Measurements from ENCODE around the gene CDK6. TPM values are rescaled to one million over a fixed set of nuclear protein-coding genes. Genes with fewer than 3 reads are reported as not detected.

Gene CDK6
- total RNA-seq, 1 experiment from 2014 or later: 38.7 TPM

- Histone ChIP-seq H3K9ac (ENCODE audit: low read length) (no peak overlapping the region), H3K27ac (ENCODE audit: low read length) (peak overlapping the region; percentile 14; the same call in 1 of the 2 replicates), H4K20me1 (ENCODE audit: low read length) (no peaks in the 10 kb centered on the region), H2AFZ (ENCODE audit: low read length) (no peak overlapping the region), H3K4me1 (ENCODE audit: insufficient read depth, low read length) (peaks cover 47% of the 10 kb centered on the region), H3K9me2 (replicated peaks; ENCODE audit: low read length) (no peaks in the 10 kb centered on the region), H3K4me3 (ENCODE audit: low read length) (no peak overlapping the region), H3K36me3 (ENCODE audit: low read depth, low read length) (peaks cover 8% of the 10 kb centered on the region; the same call in 1 of the 2 replicates), H3F3A (ENCODE audit: low read length, unreplicated experiment) (no peaks in the 10 kb centered on the region), H3K27me3 (ENCODE audit: low read length) (no peaks in the 10 kb centered on the region), H3K79me2 (ENCODE audit: low read length) (peaks cover 38% of the 10 kb centered on the region), H3K9me3 (ENCODE audit: low read length) (no peaks in the 10 kb centered on the region), H3K4me2 (ENCODE audit: low read length) (no peak overlapping the region)
- ATAC-seq (peak; percentile 34), DNase-seq (peak; percentile 27)
- no TSS peak for BruUV-seq (replicated peaks)
- intact Hi-C loops (cut with micrococcal nuclease): no loop called here
- ChIA-PET POLR2A (ENCODE audit: unreplicated experiment) (no interaction called here), CTCF (no interaction called here)
- TF ChIP-seq EZH2 (IDR thresholded peaks at IDR 0.05; ENCODE audit: low read length, unreplicated experiment) (no peak), EZH2phosphoT487 (IDR thresholded peaks at IDR 0.05; ENCODE audit: borderline replicate concordance, low read length) (no peak), CTCF (conservative IDR thresholded peaks at IDR 0.05; ENCODE audit: low read depth, low read length) (no peak)
Observed at GRCh38 chr7:92727755-92728154, 108.6 kb downstream of the CDK6 start.

- peaks cover 39% of the 10 kb centered on the region for H3K79me2 ChIP-seq (ENCODE audit: low read length)
- no peaks in the 10 kb centered on the region for H3K9me2 ChIP-seq (replicated peaks; ENCODE audit: low read length)
- no peaks in the 10 kb centered on the region for H3F3A ChIP-seq (ENCODE audit: low read length, unreplicated experiment)
- ATAC-seq (no peak), DNase-seq (no peak)
- peaks cover 8% of the 10 kb centered on the region for H3K36me3 ChIP-seq (ENCODE audit: low read depth, low read length)
- H3K9ac ChIP-seq (ENCODE audit: low read length): no peak overlapping the region
- H3K9me3 ChIP-seq (ENCODE audit: low read length): no peaks in the 10 kb centered on the region
- H3K27me3 ChIP-seq (ENCODE audit: low read length): no peaks in the 10 kb centered on the region
- no peak overlapping the region for H3K27ac ChIP-seq (ENCODE audit: low read length)
- H3K4me2 ChIP-seq (ENCODE audit: low read length): no peak overlapping the region
- no peak overlapping the region for H2AFZ ChIP-seq (ENCODE audit: low read length)
- TF ChIP-seq EZH2phosphoT487 (IDR thresholded peaks at IDR 0.05; ENCODE audit: borderline replicate concordance, low read length) (no peak), EZH2 (IDR thresholded peaks at IDR 0.05; ENCODE audit: low read length, unreplicated experiment) (no peak), CTCF (conservative IDR thresholded peaks at IDR 0.05; ENCODE audit: low read depth, low read length) (no peak)
- no peaks in the 10 kb centered on the region for H4K20me1 ChIP-seq (ENCODE audit: low read length)
- intact Hi-C loops (cut with micrococcal nuclease): no loop called here
- ChIA-PET POLR2A (ENCODE audit: unreplicated experiment) (interaction anchor here (0.6 kb wide), 1 partner anchor 111 kb away, joined by 3 read pairs; no protein-coding TSS in a partner anchor), CTCF (no interaction called here)
- peaks cover 31% of the 10 kb centered on the region for H3K4me1 ChIP-seq (ENCODE audit: insufficient read depth, low read length)
- BruUV-seq (replicated peaks): no TSS peak
- no peak overlapping the region for H3K4me3 ChIP-seq (ENCODE audit: low read length)
Observed at GRCh38 chr7:92725161-92725925, 111.0 kb downstream of the CDK6 start.

DNA sequence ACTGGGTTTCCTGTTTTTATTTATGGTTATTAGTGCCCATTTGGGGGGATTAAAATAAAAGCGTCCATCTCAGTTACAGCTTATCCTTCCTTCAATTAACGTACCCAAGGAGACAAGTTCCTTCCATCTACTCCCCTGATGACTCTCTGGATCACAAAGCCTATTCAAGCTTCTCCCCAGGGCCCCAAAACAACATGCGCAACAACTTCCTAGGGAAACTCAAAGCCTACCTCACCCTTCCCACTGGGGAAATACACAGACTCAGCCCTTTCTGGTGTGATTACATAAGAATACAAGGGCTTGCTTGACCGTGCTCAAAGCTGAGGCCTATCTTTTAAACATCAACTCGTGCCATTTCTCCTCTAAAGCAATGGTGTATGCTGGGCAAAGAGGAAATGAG lies 112.4 kb downstream of the CDK6 start:
- DNase-seq: no peak
- H3K9ac ChIP-seq (ENCODE audit: low read length): no peak overlapping the region
- H3K36me3 ChIP-seq (ENCODE audit: low read depth, low read length): peaks cover 8% of the 10 kb centered on the region
- BruUV-seq (replicated peaks): no TSS peak
- intact Hi-C loops (cut with micrococcal nuclease): no loop called here
- H3K4me2 ChIP-seq (ENCODE audit: low read length): no peak overlapping the region
- TF ChIP-seq EZH2phosphoT487 (IDR thresholded peaks at IDR 0.05; ENCODE audit: borderline replicate concordance, low read length) (no peak), EZH2 (IDR thresholded peaks at IDR 0.05; ENCODE audit: low read length, unreplicated experiment) (no peak), CTCF (conservative IDR thresholded peaks at IDR 0.05; ENCODE audit: low read depth, low read length) (no peak)
- H3K79me2 ChIP-seq (ENCODE audit: low read length): peaks cover 25% of the 10 kb centered on the region
- H3K4me1 ChIP-seq (ENCODE audit: insufficient read depth, low read length): peaks cover 28% of the 10 kb centered on the region; the same call in 1 of the 2 replicates
- no peak for ATAC-seq
- CTCF ChIA-PET: no interaction called here
- no peak overlapping the region for H3K27ac ChIP-seq (ENCODE audit: low read length)
- no peaks in the 10 kb centered on the region for H4K20me1 ChIP-seq (ENCODE audit: low read length)
- H3K27me3 ChIP-seq (ENCODE audit: low read length): no peaks in the 10 kb centered on the region
- POLR2A ChIA-PET (ENCODE audit: unreplicated experiment): no interaction called here
- no peaks in the 10 kb centered on the region for H3F3A ChIP-seq (ENCODE audit: low read length, unreplicated experiment)
- no peak overlapping the region for H3K4me3 ChIP-seq (ENCODE audit: low read length)
- H2AFZ ChIP-seq (ENCODE audit: low read length): no peak overlapping the region
- no peaks in the 10 kb centered on the region for H3K9me2 ChIP-seq (replicated peaks; ENCODE audit: low read length)
- H3K9me3 ChIP-seq (ENCODE audit: low read length): no peaks in the 10 kb centered on the region
